GM12873 (cell line): ENCODE results near the gene USP38.
A peak's percentile ranks its signal among the peaks of the same experiment; 100 is the strongest.

Experiments
- CTCF ChIP-seq: IDR thresholded peaks from 2 replicates; pipeline ENCODE4 v1.5.1; 2012; ENCODE audit warnings: low read depth, mild to moderate bottlenecking, moderate library complexity, low read length, control low read depth; ENCODE audit not compliant: insufficient read depth; ENCODE audit errors: missing control alignments

The USP38 gene

GRCh38 chr4:143184503-143185252 lies at the start of gene USP38:
Gene USP38 (plus strand): TSS chr4:143184917. CDS start chr4:143185451, 534 bp downstream.
- peak; percentile 18 for TF ChIP-seq CTCF

GRCh38 chr4:143135358-143135757 lies 49.4 kb upstream of the USP38 start:
- no peak for TF ChIP-seq CTCF

- no peak for TF ChIP-seq CTCF
These were observed 44.0 kb upstream of the USP38 start for GRCh38 chr4:143140696-143141095.

GRCh38 chr4:143148521-143148920 lies 36.2 kb upstream of the USP38 start:
- no peak for TF ChIP-seq CTCF

GRCh38 chr4:143156853-143157252 lies 27.9 kb upstream of the USP38 start:
- TF ChIP-seq CTCF = no peak

- no peak for TF ChIP-seq CTCF
These were observed 21.1 kb upstream of the USP38 start for GRCh38 chr4:143163614-143164013.

- TF ChIP-seq CTCF = no peak
These were observed 5.8 kb upstream of the USP38 start for GRCh38 chr4:143178923-143179322.
